ENCODE data around the gene ZMAT5.

DNA sequence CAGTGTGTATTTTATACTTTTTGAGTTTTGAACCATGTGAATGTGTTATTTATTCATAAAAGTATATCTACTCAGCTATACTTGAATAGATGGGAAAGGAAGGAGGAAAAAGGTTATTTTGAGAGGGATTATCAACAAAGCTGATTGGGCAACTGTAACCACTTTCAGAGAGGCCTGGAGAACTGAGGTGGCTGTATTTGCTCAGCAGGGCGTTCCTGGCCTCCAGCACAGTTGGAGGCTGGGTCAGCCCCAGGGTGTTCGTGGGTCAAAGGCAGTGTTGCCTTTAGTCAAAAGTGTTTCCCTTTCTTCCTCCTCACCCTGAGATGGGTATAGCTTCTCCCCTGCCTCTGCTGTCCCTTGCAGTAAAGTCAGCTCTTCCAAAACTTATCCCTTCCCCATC lies 44.6 kb upstream of the ZMAT5 start:
- TF ChIP-seq, protein P1, sequence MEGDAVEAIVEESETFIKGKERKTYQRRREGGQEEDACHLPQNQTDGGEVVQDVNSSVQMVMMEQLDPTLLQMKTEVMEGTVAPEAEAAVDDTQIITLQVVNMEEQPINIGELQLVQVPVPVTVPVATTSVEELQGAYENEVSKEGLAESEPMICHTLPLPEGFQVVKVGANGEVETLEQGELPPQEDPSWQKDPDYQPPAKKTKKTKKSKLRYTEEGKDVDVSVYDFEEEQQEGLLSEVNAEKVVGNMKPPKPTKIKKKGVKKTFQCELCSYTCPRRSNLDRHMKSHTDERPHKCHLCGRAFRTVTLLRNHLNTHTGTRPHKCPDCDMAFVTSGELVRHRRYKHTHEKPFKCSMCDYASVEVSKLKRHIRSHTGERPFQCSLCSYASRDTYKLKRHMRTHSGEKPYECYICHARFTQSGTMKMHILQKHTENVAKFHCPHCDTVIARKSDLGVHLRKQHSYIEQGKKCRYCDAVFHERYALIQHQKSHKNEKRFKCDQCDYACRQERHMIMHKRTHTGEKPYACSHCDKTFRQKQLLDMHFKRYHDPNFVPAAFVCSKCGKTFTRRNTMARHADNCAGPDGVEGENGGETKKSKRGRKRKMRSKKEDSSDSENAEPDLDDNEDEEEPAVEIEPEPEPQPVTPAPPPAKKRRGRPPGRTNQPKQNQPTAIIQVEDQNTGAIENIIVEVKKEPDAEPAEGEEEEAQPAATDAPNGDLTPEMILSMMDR (optimal IDR thresholded peaks at IDR 0.05 in 1 of 3, IDR thresholded peaks at IDR 0.05 in 1 of 3, conservative IDR thresholded peaks at IDR 0.05 in 1 of 3; ENCODE audit: extremely low read depth in 1 of 3, insufficient read depth in 2 of 3, low read length in 3 of 3), result no peak
- no peak for TF ChIP-seq EZH2 (IDR thresholded peaks at IDR 0.05; ENCODE audit: low read length)
